Thyroid gland (tissue), 4 donors: Measurements from ENCODE around the gene TMPRSS5. TPM values are rescaled to one million over a fixed set of nuclear protein-coding genes. Genes with fewer than 3 reads are reported as not detected.

Experiments
- DNase-seq, 2 donors: peaks; one replicate each; pipeline ENCODE4 v3.0.0-alpha.2; 2019
- H3K27ac ChIP-seq, 3 donors: fragments of 200-600 bp; sonication (generic); 1 replicate in 2 of 3; 2 replicates in 1 of 3; pipeline ENCODE4 v1.5.1; 2016 to 2019; ENCODE audit warnings: mild to moderate bottlenecking in 1 of 3, moderate library complexity in 1 of 3
- H3K27me3 ChIP-seq: fragments of 200-600 bp; sonication (generic); one replicate; pipeline ENCODE4 v1.5.1; 2019
- H3K36me3 ChIP-seq, 2 donors: fragments of 200-600 bp; sonication (generic); one replicate each; pipeline ENCODE4 v1.5.1; 2016 to 2019
- H3K4me1 ChIP-seq, 2 donors: fragments of 200-600 bp; sonication (generic); one replicate each; pipeline ENCODE4 v1.5.1; 2017 to 2019
- H3K4me3 ChIP-seq, 3 donors: fragments of 200-600 bp; sonication (generic); replicated peaks in 1 of 3; 1 replicate in 2 of 3; 2 replicates in 1 of 3; pipeline ENCODE4 v1.5.1; 2016; ENCODE audit warnings: mild to moderate bottlenecking in 1 of 3
- H3K9me3 ChIP-seq: fragments of 200-600 bp; sonication (generic); one replicate; pipeline ENCODE4 v1.5.1; 2017
- CTCF ChIP-seq, 6 experiments: fragments of 200-600 bp in 3 of 6; fragments of 450-650 bp in 3 of 6; sonication (generic) in 3 of 6; IDR thresholded peaks; one replicate each; pipeline ENCODE4 v1.5.1; 2016 to 2019; ENCODE audit warnings: antibody characterized with exemption in 6 of 6, mild to moderate bottlenecking in 2 of 6, inconsistent platforms in 1 of 6, moderate library complexity in 1 of 6
- POLR2A ChIP-seq, 2 donors: fragments of 450-650 bp; IDR thresholded peaks; one replicate each; pipeline ENCODE4 v1.6.1; 2017; ENCODE audit warnings: antibody characterized with exemption in 2 of 2, mild to moderate bottlenecking in 2 of 2, moderate library complexity in 1 of 2
- WGBS, 2 donors: methylation state at CpG; one replicate each; pipeline ENCODE4 v1.1.5; 2017; 5-methylcytosine and 5-hydroxymethylcytosine counted together
- intact Hi-C: fragments of 100-400 bp; cut with DNase I; formaldehyde crosslinking; loops from one replicate; pipeline ENCODE4 v1.15.1; 2023
- total RNA-seq, 4 donors: library from RNA; depleted of rRNA; stranded (reverse); fragments of >200 nt; gene quantifications; one replicate each; pipeline ENCODE4 v1.2.3, GENCODE V29; 2016

Gene TMPRSS5
- total RNA-seq, 4 donors from 2014 or later: 0.40 to 0.59 (median 0.45) TPM; not detected in 1

GRCh38 chr11:113730887-113731726 lies 25.0 kb upstream of the TMPRSS5 start:
- peaks cover 12 to 22% of the 10 kb centered on the region in 2 donors for H3K36me3 ChIP-seq
- no peak overlapping the region for H3K4me3 ChIP-seq
- H3K9me3 ChIP-seq: no peaks in the 10 kb centered on the region
- 50 to 54% methylated on average over 4 of the region's 4 CpGs for WGBS, 2 donors
- H3K27me3 ChIP-seq: no peaks in the 10 kb centered on the region
- no peak for TF ChIP-seq POLR2A (IDR thresholded peaks at IDR 0.05)
- TF ChIP-seq CTCF (IDR thresholded peaks at IDR 0.05): peak in 1 of 6 experiments; percentile 29
- no peak overlapping the region for H3K27ac ChIP-seq
- intact Hi-C loops: no loop called here
- H3K4me1 ChIP-seq: no peaks in the 10 kb centered on the region
- DNase-seq: peak in 1 of 2 donors; percentile 2

GRCh38 chr11:113729456-113729855 lies 23.3 kb upstream of the TMPRSS5 start:
- TF ChIP-seq POLR2A (IDR thresholded peaks at IDR 0.05): no peak
- no peak for TF ChIP-seq CTCF (IDR thresholded peaks at IDR 0.05)
- 78 to 83% methylated on average over 5 of the region's 5 CpGs for WGBS, 2 donors
- intact Hi-C loops: no loop called here
- no peak overlapping the region for H3K4me3 ChIP-seq
- no peaks in the 10 kb centered on the region for H3K9me3 ChIP-seq
- H3K36me3 ChIP-seq: peaks cover 10 to 12% of the 10 kb centered on the region in 2 donors
- no peak for DNase-seq
- no peaks in the 10 kb centered on the region for H3K27me3 ChIP-seq
- no peak overlapping the region for H3K27ac ChIP-seq
- no peaks in the 10 kb centered on the region for H3K4me1 ChIP-seq

- H3K4me1 ChIP-seq: no peaks in the 10 kb centered on the region
- no peaks in the 10 kb centered on the region for H3K27me3 ChIP-seq
- WGBS, 2 donors: 90 to 93% methylated on average over 3 of the region's 3 CpGs
- no peak overlapping the region for H3K4me3 ChIP-seq
- peaks cover 5 to 12% of the 10 kb centered on the region in 2 donors for H3K36me3 ChIP-seq
- intact Hi-C loops: no loop called here
- DNase-seq: no peak
- no peaks in the 10 kb centered on the region for H3K9me3 ChIP-seq
- no peak overlapping the region for H3K27ac ChIP-seq
- TF ChIP-seq POLR2A (IDR thresholded peaks at IDR 0.05) (no peak), CTCF (IDR thresholded peaks at IDR 0.05) (no peak)
These were observed 22.7 kb upstream of the TMPRSS5 start for GRCh38 chr11:113728814-113729213.

GRCh38 chr11:113725913-113726312 lies 19.8 kb upstream of the TMPRSS5 start:
- H3K36me3 ChIP-seq: no peaks in the 10 kb centered on the region
- intact Hi-C loops: no loop called here
- H3K27me3 ChIP-seq: no peaks in the 10 kb centered on the region
- H3K27ac ChIP-seq: no peak overlapping the region
- 90 to 93% methylated on average over 3 of the region's 3 CpGs for WGBS, 2 donors
- no peak for TF ChIP-seq POLR2A (IDR thresholded peaks at IDR 0.05)
- no peak for TF ChIP-seq CTCF (IDR thresholded peaks at IDR 0.05)
- H3K4me1 ChIP-seq: no peaks in the 10 kb centered on the region
- H3K9me3 ChIP-seq: no peaks in the 10 kb centered on the region
- DNase-seq: no peak
- no peak overlapping the region for H3K4me3 ChIP-seq

- no peak for DNase-seq
- Histone ChIP-seq H3K4me1 (no peaks in the 10 kb centered on the region), H3K27ac (no peak overlapping the region), H3K36me3 (no peaks in the 10 kb centered on the region), H3K4me3 (no peak overlapping the region), H3K27me3 (no peaks in the 10 kb centered on the region), H3K9me3 (no peaks in the 10 kb centered on the region)
- WGBS, 2 donors: 94% methylated on average over 5 of the region's 5 CpGs
- TF ChIP-seq POLR2A (IDR thresholded peaks at IDR 0.05): no peak
- no peak for TF ChIP-seq CTCF (IDR thresholded peaks at IDR 0.05)
- intact Hi-C loops: no loop called here
These were observed 19.3 kb upstream of the TMPRSS5 start for GRCh38 chr11:113725407-113725806.
